Prostate gland (tissue), 2 donors: Measurements from ENCODE around the gene PACSIN1.

Experiments used
- POLR2A ChIP-seq: fragments of 450-650 bp; IDR thresholded peaks from one replicate; pipeline ENCODE4 v1.6.1; 2016; ENCODE audit warnings: antibody characterized with exemption, mild to moderate bottlenecking
- POLR2AphosphoS5 ChIP-seq: sonication (generic); formaldehyde crosslinking; IDR thresholded peaks from one replicate; pipeline ENCODE4 v1.6.1; 2017; ENCODE audit warnings: antibody characterized with exemption
- TF ChIP-seq, protein P1 (sequence below), 4 experiments: fragments of 200-600 bp in 2 of 4; fragments of 450-650 bp in 2 of 4; sonication (generic) in 2 of 4; IDR thresholded peaks; 1 replicate in 3 of 4; 2 replicates in 1 of 4; pipeline ENCODE4 v1.5.1; 2016 to 2019; ENCODE audit warnings: antibody characterized with exemption in 4 of 4, mild to moderate bottlenecking in 2 of 4, moderate library complexity in 2 of 4

DNA sequence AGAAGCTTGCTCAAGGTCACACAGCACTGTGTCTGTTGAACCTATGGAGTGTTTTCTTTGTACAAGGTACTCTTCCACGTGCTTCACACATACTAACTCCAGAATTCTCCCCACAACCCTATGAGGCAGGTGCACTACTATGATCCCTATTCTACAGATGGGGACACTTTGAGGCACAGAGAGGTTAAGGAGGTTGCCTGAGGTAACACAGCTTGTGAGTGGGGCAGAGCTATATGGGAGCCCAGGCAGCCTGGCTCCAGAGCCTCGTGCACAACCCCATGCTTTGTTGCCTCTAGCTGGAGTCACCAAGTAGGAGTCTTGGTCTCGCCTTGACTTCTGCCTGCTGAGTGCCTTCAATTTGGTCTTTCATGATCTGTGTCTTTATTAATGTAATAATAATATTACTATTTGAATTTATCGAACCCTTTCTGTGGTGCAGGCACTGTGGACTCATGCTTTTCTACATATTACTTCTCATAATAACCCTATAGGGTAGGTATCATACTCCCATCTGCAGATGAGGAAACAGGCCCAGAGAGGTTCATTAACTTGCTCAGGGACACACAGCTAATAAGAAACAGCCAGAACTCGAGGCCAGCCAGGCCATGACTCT is 103.6 kb downstream of the PACSIN1 start:
- TF ChIP-seq POLR2A, result no peak
- TF ChIP-seq, protein P1, sequence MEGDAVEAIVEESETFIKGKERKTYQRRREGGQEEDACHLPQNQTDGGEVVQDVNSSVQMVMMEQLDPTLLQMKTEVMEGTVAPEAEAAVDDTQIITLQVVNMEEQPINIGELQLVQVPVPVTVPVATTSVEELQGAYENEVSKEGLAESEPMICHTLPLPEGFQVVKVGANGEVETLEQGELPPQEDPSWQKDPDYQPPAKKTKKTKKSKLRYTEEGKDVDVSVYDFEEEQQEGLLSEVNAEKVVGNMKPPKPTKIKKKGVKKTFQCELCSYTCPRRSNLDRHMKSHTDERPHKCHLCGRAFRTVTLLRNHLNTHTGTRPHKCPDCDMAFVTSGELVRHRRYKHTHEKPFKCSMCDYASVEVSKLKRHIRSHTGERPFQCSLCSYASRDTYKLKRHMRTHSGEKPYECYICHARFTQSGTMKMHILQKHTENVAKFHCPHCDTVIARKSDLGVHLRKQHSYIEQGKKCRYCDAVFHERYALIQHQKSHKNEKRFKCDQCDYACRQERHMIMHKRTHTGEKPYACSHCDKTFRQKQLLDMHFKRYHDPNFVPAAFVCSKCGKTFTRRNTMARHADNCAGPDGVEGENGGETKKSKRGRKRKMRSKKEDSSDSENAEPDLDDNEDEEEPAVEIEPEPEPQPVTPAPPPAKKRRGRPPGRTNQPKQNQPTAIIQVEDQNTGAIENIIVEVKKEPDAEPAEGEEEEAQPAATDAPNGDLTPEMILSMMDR (IDR thresholded peaks at IDR 0.05), result no peak
- TF ChIP-seq POLR2AphosphoS5, result no peak
